ENCODE measurements around the gene SYT3.

DNA sequence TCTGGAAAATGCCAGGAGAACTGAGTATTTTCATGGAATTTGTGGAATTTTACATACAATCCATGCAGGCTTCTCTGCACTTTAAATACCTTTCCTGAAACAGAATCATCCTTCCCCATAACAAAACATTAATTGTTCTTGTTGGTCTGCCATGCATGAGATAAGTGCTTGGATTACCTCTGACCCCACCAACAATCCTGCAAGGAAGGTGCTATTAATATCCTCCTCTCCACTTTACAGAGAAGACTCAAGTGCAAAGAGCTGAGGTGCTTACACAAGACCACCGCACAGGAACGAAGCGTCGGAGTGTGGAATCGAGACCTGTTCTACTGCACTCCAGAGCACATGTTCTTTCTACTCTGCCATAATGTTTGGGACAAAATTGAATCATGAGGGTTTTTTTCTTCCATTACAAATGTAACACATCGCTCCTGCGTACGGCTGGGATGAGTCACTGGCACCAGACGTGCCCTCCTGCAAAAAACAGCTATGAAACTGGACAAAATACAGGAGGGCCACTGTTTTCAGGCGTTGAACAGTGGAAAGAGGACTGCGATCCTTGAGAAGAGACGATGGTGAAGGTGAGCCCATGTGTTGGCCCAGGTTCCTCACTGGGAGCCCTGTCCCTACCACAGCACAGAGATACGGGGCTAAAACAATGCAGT, 58.6 kb downstream of the SYT3 start:
- TF ChIP-seq, protein P1, sequence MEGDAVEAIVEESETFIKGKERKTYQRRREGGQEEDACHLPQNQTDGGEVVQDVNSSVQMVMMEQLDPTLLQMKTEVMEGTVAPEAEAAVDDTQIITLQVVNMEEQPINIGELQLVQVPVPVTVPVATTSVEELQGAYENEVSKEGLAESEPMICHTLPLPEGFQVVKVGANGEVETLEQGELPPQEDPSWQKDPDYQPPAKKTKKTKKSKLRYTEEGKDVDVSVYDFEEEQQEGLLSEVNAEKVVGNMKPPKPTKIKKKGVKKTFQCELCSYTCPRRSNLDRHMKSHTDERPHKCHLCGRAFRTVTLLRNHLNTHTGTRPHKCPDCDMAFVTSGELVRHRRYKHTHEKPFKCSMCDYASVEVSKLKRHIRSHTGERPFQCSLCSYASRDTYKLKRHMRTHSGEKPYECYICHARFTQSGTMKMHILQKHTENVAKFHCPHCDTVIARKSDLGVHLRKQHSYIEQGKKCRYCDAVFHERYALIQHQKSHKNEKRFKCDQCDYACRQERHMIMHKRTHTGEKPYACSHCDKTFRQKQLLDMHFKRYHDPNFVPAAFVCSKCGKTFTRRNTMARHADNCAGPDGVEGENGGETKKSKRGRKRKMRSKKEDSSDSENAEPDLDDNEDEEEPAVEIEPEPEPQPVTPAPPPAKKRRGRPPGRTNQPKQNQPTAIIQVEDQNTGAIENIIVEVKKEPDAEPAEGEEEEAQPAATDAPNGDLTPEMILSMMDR (IDR thresholded peaks at IDR 0.05 in 4 of 5, conservative IDR thresholded peaks at IDR 0.05 in 1 of 5): no peak
- TF ChIP-seq POLR2A (IDR thresholded peaks at IDR 0.05): no peak

Data from gastrocnemius medialis (tissue), 4 donors.